RPMI8226 (cell line): ENCODE measurements around the gene CEP72.

Source experiments
- DNase-seq: peaks from one replicate; pipeline ENCODE4 v3.0.0-alpha.2; 2015

The CEP72 gene

DNA sequence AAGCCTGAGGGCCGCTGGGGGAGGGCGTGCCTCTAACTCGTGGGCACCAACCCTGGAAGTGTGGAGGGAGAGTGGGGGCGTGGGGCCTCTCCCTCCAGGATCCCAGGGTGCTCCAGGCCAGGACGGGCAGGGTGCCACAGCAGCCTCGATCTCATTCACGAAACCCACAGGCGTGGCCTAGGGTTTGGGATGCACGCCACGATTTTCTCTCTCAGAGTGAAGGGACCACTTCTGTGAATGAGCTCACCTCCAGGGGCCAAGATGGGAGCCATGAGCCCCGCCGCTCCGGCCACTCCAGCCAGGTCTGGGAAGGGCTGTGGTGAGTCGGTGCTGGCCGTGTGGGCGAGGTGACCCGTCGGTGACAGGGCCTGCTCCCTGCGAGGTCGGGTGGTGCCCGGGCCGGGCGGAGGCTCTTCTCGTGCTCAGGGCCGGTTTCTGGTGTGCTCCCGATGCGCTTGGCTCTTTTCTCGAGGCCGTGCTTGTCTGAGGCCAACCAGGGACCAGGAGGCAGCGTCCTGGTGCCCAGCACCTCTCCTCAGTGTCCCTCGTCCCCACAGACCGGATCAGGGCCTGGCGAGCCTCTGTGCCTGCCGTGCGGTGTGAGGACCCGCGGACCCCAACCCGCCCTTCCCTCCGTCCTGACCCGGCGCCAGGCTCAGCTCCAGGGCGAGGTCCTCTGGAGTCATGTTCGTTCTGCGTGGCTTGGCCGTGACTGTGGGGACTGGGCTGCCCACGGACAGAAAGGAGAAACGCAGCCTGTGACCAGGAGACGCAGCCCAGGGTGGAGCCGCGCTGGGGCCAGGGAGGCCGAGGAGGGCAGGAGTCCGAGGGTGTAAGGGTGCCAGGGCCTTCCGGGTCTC lies 50.0 kb downstream of the CEP72 start:
- DNase-seq: no peak

GRCh38 chr5:662751-663435 lies 50.8 kb downstream of the CEP72 start:
- no peak for DNase-seq

DNA sequence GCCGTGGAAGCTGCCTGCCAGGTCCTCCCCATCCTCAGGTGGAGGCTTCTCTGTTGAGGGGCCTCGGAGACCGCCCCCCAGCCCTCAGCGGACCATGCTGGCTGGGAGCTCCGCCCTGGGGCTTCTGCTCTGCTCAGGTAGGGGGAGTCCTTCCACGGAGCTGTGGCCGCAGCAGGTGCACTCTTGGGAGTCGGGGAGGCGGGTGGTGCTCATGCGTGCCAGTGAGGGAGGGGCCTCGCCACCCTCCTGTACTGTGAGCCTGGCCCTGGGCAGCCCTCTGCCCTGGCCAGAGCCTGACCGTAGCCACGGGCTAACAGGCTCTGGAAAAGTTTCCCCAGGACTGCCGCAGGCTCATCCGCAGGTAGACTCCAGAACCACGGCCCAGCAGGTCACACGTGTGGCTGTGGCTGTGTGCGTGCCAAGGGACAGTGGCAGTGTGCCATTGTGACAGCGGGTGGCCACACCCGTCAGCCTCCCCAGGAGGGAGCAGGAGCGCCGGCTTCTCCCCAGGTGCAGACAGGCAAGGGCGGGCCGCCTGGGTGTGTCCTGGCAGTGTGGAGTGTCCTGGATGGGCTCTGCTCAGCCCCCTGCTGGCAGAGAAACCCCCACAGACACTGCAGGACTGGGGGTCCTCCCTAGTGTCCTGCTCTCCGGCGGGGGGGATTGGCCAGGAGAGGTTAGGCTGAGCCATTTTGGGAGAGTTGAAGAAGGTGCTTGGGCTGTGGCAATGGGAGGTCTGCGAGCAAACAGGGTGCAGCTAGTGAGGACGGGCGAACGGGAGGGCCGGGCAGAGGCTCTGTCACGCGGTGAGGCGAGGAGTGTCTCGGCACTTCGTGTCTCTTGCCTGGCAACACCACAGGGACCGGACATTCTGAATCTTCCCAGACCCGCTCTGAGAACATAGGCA lies 51.5 kb downstream of the CEP72 start:
- no peak for DNase-seq

- no peak for DNase-seq
These were observed 52.3 kb downstream of the CEP72 start for GRCh38 chr5:664343-664993.

- DNase-seq: no peak
These were observed 52.8 kb downstream of the CEP72 start for GRCh38 chr5:664994-665360.

DNA sequence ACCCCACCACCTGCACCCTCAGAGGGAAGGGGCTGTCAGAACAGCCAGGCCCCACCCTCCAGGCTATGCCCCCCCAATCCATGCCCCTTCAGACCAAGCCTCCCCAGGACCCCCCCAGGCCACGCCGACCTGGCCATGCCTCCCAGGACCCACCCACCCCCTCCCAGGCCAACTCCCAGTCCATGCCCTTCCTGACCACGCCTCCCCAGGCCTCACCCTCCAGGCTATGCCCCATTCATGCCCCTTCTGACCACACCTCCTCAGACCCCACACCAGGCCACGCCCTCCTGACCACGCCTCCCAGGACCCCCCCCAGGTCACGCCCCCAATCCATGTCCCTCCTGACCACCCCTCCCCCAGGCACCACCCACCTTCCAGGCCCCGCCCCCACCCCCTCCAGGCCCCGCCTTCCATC lies 53.4 kb downstream of the CEP72 start:
- DNase-seq: no peak

- no peak for DNase-seq
These were observed 54.0 kb downstream of the CEP72 start for GRCh38 chr5:665956-666711.

DNA sequence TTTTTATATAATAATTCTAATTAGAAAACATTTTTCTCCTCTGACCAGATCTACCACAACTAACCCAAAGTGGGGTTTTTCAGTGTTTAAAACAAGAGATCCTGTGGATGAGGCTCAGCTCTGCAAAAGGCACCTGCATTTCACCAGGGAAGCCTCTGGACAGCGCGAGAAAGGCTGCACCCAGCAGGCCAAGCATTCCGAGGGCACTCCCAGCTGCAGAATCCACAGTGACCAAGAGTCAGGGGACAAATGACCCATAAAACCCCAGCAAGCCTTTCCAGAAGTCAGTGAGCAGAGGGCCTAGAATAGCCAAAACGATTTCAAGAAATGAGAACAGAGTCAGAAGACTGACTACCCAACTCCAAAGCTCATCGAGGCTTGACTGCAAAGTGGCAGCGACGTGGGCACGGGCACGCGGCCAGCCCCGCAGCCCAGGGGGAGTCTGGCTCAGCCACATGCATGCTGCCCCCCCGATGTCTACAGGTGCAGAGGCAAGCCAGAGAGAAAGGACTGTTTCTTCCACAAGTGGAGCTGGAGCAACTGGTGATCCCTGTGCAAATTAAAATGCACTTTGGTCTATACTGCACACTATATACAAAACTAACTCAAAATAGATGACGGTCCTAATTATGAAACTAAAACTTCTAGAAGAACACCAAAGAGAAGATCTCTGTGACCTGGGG lies 54.8 kb downstream of the CEP72 start:
- no peak for DNase-seq

DNA sequence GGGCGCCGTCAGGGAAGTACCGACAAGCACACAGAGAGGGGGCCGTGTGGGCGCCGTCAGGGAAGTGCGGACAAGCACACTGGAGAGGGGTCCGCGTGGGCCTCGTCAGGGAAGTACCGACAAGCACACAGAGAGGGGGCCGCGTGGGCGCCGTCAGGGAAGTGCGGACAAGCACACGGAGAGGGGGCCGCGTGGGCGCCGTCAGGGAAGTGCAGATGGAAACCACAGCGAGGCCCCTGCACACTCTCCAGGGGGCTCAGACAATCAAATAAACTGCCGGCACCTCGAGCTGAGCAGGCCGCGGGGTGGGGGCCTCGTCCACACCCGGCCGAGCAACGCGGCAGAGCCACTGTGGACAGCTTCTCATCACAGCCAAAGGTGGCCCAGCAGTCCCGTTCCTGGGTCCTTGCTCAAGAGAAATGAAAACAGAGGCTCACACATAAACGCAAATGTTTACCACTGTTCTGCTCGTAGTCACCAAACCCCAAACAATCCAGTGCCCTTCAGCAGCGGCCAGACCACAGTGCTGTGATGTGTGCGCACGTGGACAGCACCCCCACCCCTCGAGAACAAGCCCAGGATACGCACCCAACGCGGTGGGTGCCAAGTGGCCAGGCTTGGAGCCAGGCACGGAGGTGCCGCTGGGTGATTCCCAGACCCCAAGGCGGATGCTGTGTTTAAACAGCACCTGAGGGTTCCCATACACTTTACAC lies 56.3 kb downstream of the CEP72 start:
- no peak for DNase-seq

DNA sequence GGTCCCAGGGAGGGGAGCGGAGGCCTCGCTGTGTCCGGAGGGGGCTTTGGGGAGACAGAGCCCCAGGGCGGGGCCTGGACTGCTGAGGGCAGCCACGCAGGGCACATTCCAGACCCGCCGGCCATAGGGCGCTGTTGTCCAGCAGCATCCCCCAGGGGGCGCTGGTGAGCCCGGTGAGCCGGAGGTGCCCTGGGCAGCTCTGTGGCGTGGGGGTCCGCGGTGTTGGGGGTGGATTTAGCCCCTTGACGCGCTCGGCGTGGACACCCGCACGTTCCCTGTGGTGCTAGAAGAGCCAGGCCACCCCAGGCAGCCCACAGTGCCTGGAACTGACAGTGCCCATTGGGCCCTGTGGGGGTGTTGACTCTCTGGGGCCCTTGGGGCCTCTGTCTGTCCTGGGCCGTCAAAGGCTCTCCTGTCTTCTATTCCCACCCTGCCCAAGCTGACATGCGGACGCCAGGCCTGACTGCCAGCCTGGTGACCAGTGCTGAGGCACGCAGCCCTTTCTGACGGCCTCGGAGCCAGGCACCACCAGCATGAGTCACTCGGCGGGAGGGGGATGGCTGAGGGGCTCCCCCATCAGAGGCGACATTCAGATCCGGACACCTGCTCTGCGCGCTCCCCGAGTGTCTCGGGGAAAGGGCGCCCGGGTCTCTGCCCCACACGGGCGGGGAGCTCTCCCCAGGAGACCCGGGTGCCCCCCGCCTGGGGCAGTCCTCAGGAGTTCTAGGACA lies 57.1 kb downstream of the CEP72 start:
- DNase-seq: peak; percentile 33

- no peak for DNase-seq
These were observed 57.8 kb downstream of the CEP72 start for GRCh38 chr5:669842-670395.

GRCh38 chr5:670396-671270 lies 58.5 kb downstream of the CEP72 start:
- no peak for DNase-seq

GRCh38 chr5:671459-672328 lies 59.6 kb downstream of the CEP72 start:
- DNase-seq: peak; percentile 79

DNA sequence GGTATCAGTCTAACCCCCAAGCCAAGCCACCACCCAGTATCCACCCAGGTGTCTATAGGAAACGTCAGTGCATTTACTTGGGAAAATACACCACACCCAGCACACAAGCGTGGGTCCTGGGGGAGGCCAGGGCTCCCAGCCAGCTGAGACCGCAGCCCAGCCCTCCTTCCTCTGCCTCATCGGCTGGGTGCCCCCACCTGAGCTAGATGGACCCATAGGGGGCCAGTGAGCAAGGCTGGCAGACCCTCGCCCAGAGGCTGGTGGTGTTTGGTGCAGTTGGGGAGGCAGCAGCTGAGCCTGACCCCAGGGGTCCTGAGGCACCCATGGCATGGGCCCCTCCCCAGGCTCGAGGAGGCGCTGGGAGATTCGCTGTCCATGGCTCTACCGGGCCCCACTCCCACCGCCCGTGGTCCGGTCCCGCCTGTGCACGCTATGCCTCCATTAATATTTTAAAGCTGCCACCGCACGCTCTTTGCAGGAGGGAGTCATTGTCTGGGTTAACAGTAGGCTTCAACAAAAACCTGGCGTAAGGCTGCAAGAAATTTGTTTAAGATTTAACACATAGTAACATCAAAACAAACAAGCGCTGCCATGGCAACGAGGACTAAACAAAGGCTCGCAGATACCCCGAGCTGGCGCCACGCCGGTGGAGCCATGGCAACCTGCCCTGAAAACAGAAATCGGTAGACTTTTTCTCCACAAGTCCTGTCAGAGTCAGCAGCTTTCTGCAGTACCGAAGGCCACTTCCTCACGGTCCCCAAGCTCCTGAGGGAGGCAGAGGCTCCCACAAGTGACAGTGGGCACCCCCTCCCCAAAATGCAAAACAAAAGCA lies 60.4 kb downstream of the CEP72 start:
- peak; percentile 93 for DNase-seq

DNA sequence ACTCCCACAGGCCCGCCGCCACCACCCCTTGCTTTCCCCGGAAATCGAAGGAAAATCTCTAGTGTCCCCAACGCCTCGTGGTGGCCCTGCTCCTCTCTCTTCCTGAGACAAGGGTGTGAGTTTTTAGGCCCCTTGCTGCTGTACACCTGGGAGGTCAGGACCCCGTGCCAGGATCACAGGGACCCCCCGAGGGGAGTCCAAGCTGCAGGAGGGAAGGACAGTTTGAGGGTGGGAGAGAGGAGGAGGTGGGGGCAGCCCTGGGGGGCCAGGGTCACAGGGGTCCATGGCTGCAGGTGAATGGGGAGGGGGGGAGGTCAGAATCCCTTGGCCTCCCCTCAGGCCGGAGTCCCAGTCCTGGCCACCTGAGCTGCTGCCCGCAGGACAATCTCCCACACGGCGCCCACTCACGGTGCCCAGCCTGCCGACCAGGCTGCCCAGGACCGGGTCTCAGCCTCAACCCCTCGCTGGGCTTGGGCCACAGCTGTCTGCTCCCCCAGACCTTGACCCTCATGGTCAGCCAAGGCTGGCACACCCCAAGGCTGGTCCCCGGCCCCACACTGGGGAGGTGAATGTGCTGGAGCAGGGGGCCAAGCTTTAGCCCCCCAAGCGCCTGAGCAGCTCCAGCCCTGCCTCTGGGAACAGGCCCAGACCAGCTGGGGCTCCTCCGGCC lies 61.2 kb downstream of the CEP72 start:
- no peak for DNase-seq
